GM13976 (cell line): ENCODE results near the gene AQP12A.

Experiments
- DNase-seq: peaks from one replicate; pipeline ENCODE4 v3.0.0; 2012; ENCODE audit warnings: low spot score
- CTCF ChIP-seq: IDR thresholded peaks from 2 replicates; pipeline ENCODE4 v1.5.1; 2012; ENCODE audit warnings: borderline replicate concordance, mild to moderate bottlenecking; ENCODE audit not compliant: insufficient read depth; ENCODE audit errors: extremely low read depth, missing control alignments, control extremely low read depth
- in situ Hi-C: fragments of 300-500 bp; cut with MboI; formaldehyde crosslinking; loops from one replicate; pipeline ENCODE4 v1.12.0; 2022; ENCODE audit warnings: low sequenced_read_pairs, mixed read lengths, inconsistent platforms; ENCODE audit not compliant: unreplicated experiment

The AQP12A gene

GRCh38 chr2:240732184-240732583 lies 40.5 kb downstream of the AQP12A start:
- no peak for TF ChIP-seq CTCF
- DNase-seq, result no peak
- in situ Hi-C loops, result no loop called here

- no peak for DNase-seq
- in situ Hi-C loops, result no loop called here
- TF ChIP-seq CTCF, result no peak
Measured at GRCh38 chr2:240732911-240733622, 41.4 kb downstream of the AQP12A start.

DNA sequence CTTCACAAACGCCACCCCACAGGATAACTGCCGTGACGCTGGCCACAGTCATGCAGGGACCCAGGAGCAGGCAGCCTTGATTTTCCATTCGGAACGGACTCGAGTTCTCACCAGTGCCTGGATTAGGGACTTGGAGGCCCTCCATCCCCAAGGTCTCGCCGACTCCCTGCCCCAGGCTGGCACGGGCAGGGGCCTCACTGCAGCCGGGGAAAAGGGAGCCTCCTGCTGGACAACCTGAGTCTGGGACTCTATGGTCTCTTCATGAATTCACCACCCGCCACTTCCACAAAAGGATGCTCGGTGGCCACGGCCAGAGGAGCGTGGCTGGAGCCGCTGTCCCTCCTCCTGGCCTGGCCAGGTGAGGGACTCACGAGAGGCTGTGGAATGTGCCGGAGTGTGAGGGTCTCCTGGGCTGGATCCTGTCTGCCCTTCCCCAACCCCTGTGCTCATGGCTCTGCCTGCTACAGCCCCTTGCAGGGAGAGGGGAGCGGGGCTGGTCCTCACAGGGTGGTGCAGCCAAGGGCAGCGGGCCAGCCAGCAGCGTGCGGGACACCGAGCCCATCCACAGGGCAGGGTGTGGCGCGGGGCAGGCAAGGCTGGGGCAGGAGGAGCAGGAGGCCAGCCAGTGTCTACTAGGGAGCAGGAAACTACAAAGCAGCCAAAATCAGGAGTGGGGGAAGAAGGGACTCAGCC lies 42.3 kb downstream of the AQP12A start:
- no peak for TF ChIP-seq CTCF
- DNase-seq, result no peak
- in situ Hi-C loops, result no loop called here

- DNase-seq, result no peak
- TF ChIP-seq CTCF, result no peak
- in situ Hi-C loops, result no loop called here
Measured at GRCh38 chr2:240734756-240735155, 43.1 kb downstream of the AQP12A start.

GRCh38 chr2:240735476-240735875 lies 43.8 kb downstream of the AQP12A start:
- no peak for TF ChIP-seq CTCF
- in situ Hi-C loops, result no loop called here
- DNase-seq, result no peak

- DNase-seq, result no peak
- in situ Hi-C loops, result no loop called here
- no peak for TF ChIP-seq CTCF
Measured at GRCh38 chr2:240736281-240737250, 44.9 kb downstream of the AQP12A start.
